Skin epidermis (tissue), 12 donors: ENCODE data around the gene FXYD4.
A peak's percentile ranks its signal among the peaks of the same experiment; 100 is the strongest.
"Not testable (repeated sequence)": the region's sequence is repeated elsewhere in the genome, so short reads cannot be mapped to it uniquely, and the experiment has no call there.

Source experiments
- H3K27ac ChIP-seq, 21 experiments: fragments of 200-600 bp; sonication (generic) in 11 of 21; one replicate each; pipeline ENCODE4 v1.5.0; 2020; ENCODE audit warnings: mild to moderate bottlenecking in 3 of 21, inconsistent platforms in 2 of 21, moderate library complexity in 2 of 21
- H3K4me3 ChIP-seq, 7 experiments: fragments of 200-600 bp; sonication (generic) in 2 of 7; one replicate each; pipeline ENCODE4 v1.5.0; 2020; ENCODE audit warnings: inconsistent platforms in 2 of 7, mild to moderate bottlenecking in 2 of 7, moderate library complexity in 1 of 7

The FXYD4 gene

DNA sequence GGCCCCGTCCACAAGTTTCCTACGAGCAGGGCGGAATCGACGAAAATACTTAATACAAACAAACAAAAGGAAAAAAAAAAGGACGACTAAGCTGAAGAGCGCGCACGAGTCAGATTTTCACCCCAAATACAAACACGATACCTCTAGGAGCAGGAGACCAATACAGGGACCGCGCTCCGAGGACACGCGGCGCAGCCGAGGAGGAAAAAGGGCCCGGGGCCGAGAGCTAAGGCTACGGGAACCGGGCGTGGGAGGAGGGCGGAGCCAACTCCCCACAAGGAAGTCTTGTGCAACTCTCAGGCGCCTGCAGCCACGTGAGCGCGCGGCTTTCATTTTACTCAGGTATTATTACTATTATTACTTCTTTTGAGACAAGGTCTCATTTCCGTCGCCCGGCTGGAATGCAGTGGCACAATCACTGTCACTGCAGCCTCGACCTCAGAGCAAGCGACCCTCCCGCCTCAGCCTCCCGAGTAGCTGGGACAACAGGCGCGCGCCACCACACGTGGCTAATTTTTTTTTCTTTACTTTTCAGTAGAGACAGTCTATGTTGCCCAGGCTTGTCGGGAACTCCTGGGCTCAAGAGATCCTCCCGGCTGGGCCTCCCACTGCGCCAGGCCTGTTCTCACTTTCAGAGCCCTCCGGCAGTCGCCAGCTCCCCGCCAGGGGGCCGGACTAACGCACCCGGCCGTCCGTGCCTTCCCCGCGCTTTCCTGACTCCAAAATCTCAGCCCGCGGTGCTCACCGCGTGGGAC lies 36.3 kb downstream of the FXYD4 start:
- peak overlapping the region; percentile 93 to 100 (median 99) for H3K27ac ChIP-seq

DNA sequence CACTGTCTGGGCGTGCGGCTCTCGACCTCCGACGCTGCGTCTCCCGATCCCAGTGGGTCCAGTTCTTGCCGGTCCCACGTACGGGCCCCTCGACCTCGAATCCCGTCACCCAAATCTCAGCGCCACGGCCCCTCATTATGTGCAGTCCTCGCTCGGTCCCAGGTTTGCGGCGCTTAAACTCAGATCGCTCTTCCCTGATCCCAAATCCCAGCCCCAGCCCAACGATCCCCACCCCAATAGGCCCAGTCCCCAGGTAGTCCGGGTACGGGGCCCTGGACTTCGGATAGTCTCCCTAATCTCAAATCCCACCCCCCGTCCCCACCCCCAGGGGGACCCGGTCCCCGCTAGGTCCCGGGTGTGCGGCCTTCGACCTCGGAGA lies 36.9 kb downstream of the FXYD4 start:
- Histone ChIP-seq H3K4me3 (peak overlapping the region; percentile 62 to 93 (median 89)), H3K27ac (peak overlapping the region; percentile 40 to 100 (median 99))

More for the DNA sequence above, 36.3 kb downstream of the FXYD4 start:
- peak overlapping the region; percentile 62 to 93 (median 89) for H3K4me3 ChIP-seq

DNA sequence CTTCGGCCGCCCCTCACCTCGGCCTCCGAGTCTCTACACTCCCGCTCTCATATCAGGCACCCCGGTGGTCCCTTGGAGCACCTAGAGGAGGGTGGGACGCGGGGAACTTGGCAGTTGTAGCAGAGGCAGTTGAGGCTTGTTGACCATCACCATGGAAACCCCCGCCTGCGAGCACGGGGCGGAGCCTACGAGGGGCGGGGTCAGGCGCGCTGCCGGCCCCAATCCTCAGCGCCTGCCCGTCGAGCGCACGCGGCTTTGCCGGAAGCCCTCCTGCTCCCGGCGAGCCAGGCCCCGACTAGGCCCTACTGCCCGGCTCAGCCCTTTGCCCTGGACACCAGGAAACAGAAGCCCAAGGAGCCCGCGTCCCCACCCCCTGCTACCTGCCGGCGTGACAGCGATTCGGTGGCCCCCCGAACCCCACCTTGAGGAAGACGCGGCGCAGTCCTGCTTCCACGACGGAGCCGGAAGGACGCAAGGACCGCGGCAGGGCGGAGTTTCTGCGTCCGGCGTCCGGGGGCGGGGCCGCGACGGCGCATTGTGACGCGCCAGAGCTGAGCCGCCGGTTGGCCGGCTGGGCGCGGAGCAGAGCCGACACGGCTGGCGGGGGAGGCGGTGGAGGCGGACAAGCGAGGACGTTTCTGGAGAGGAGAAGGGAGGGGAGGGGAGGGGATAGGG lies 37.4 kb downstream of the FXYD4 start, which contains the start of gene HNRNPF:
HNRNPF (minus strand) TSS at position 477 of the 675 bp plus-strand sequence. CDS start 21,302 bp downstream, outside the sequence.
- H3K4me3 ChIP-seq, result peak within 1 kb of the TSS; percentile 62 to 93 (median 89)
- H3K27ac ChIP-seq, result peak within 1 kb of the TSS; percentile 56 to 100 (median 99)

GRCh38 chr10:43409385-43410109 lies 38.1 kb downstream of the FXYD4 start:
- Histone ChIP-seq H3K4me3 (peak overlapping the region; percentile 62 to 93 (median 89)), H3K27ac (peak overlapping the region; percentile 56 to 100 (median 99))

- Histone ChIP-seq H3K4me3 (peak overlapping the region in 6 of 7 experiments; percentile 62 to 93 (median 82)), H3K27ac (peak overlapping the region in 12 of 21 experiments; percentile 93 to 100 (median 99))
These were observed 38.9 kb downstream of the FXYD4 start for GRCh38 chr10:43410345-43410744.

GRCh38 chr10:43411536-43411935 lies 40.1 kb downstream of the FXYD4 start:
- Histone ChIP-seq H3K4me3 (no peak overlapping the region), H3K27ac (no peak overlapping the region)

- Histone ChIP-seq H3K4me3 (no peak overlapping the region), H3K27ac (no peak overlapping the region)
These were observed 44.1 kb downstream of the FXYD4 start for GRCh38 chr10:43415544-43415943.

- Histone ChIP-seq H3K27ac (peak overlapping the region in 13 of 21 experiments; percentile 2 to 61 (median 42)), H3K4me3 (no peak overlapping the region)
These were observed 46.7 kb downstream of the FXYD4 start for GRCh38 chr10:43417950-43418768.

- H3K4me3 ChIP-seq, result peak overlapping the region; percentile 38 to 64 (median 51)
- peak overlapping the region; percentile 47 to 99 (median 93) for H3K27ac ChIP-seq
These were observed 48.5 kb downstream of the FXYD4 start for GRCh38 chr10:43419997-43420368.

DNA sequence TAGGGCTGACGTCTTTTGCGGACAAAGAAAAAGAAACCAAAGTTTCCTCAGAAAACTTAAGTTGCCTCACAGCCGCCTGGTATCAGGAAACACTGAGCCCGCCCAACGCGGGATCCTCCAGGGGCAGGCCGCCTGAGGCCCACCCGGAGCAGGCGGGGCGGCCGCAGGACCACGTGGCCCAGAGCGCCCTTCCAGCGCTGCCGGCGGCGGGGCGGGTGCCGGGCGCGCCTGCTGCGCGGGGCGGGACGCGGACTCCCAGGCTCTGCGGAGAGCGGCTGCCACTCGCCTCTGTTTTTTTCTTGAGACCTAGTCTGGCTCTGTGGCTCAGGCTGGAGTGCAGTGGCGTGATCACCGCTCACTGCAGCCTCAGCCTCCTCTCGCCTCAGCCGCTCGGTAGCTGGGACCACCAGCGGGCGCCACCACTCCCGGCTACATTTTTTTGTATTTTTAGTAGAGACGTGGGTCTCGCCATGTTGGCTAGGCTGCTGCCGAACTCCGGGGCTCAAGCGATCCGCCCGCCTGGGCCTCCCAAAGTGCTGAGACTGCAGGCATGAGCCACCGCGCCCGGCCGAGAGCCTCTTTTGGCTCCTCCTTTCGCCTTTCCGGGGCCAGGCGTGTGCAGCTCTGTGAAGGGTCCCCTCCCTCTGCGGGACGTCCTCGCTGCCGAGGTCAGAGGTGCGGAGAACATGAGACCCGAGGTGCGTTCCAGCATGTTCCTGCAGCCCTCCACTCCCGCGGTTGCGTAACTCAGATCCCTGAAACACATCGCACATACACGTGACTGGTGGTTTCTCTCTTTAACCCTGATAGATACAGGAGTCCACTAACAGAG lies 49.1 kb downstream of the FXYD4 start:
- Histone ChIP-seq H3K27ac (peak overlapping the region; percentile 36 to 99 (median 93)), H3K4me3 (peak overlapping the region; percentile 38 to 64 (median 51))

GRCh38 chr10:43421201-43421507 lies 49.7 kb downstream of the FXYD4 start:
- Histone ChIP-seq H3K4me3 (peak overlapping the region; percentile 38 to 64 (median 51)), H3K27ac (peak overlapping the region in 20 of 21 experiments; percentile 86 to 99 (median 94))

- Histone ChIP-seq H3K4me3 (peak overlapping the region in 1 of 7 experiments; percentile 48), H3K27ac (peak overlapping the region in 19 of 21 experiments; percentile 86 to 99 (median 93))
These were observed 50.1 kb downstream of the FXYD4 start for GRCh38 chr10:43421519-43421918.

DNA sequence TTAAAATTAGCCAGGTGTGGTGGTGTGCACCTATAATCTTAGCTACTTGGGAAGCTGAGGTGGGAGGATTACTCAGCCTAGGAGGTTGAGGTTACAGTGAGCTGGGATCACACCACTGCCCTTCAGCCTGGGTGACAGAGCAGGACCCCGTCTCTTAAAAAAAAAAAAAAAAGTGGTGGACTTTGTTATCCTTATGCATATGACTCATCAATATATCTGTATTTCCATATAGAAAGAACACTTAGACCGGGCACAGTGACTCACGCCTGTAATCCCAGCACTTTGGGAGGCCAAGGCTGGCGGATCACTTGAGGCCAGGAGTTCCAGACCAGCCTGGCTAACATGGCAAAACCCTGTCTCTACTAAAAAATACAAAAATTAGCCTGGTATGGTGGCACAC lies 50.5 kb downstream of the FXYD4 start:
- H3K27ac ChIP-seq, result peak overlapping the region in 7 of 21 experiments; percentile 86 to 99 (median 91)

DNA sequence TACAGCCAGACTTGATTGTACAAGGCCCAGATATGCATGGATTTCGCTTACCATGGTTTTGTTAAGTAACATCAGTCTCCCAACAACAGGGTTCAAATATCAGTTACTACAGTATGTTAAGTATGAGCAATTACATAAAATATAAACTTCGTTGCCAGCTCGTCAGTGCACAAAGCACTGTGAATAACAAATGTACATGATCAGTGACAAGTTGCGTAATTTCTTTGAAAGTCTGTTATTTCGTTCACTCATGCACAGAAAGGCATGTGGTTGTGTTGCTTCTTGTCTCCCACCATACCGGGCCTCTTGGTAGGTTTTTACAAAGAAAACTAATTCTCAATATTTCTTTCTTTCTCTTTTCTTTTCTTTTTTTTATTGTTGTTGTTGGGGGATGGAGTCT lies 53.0 kb downstream of the FXYD4 start:
- H3K27ac ChIP-seq, result no peak overlapping the region
- H3K4me3 ChIP-seq, result no peak overlapping the region

More for the DNA sequence above, 50.5 kb downstream of the FXYD4 start:
- not testable (repeated sequence) for H3K4me3 ChIP-seq
